ENCODE data around the gene SYT12. TPM values are rescaled to one million over a fixed set of nuclear protein-coding genes. Genes with fewer than 3 reads are reported as not detected.

SYT12 gene
- total and polyA plus RNA-seq, 9 of the 15 experiments (the other 6 are each of a cell fraction or from before 2014, with no cell fraction given), result 0.03 to 0.11 (median 0.03) TPM; not detected in 4

DNA sequence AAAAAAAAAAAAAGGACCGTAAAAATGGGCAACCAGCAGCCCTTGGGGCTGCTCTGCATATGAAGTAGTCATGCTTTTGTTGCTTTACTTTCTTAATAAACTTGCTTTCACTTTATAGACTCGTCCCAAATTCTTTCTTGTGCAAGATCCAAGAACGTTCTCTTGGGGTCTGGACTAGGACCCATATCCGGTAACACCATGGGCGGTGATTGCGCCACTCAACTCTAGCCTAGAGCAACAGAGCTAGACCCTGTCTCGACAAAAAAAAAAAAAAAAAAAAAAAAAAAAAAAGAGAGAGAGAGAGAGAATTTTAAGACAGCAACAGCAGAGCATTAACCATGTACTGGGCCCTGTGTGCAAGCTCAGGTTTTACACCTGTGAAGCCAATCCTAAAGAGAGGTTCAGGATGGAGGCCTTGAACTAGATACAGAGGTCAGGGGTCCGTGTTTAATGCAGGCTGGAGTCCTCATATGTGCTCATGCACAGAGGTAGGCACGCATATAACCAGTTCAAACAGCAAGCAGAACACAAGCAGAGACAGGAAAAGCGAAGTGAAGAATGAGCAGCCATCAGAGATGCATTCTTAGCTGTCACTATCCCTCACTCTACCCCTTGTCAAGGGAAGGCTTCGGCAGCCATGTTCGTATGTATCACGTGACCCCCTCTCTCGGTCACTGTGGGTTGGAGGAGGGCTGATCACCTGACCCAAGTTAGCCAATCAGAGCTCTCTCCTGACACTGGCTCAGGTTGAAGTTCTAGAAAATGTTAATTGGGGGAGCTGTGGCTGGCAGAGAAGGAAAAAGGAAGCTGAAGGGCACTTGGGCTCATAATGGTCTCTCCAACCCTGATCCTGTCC lies 16.7 kb upstream of the SYT12 start (continued):
- TF ChIP-seq, protein P1, sequence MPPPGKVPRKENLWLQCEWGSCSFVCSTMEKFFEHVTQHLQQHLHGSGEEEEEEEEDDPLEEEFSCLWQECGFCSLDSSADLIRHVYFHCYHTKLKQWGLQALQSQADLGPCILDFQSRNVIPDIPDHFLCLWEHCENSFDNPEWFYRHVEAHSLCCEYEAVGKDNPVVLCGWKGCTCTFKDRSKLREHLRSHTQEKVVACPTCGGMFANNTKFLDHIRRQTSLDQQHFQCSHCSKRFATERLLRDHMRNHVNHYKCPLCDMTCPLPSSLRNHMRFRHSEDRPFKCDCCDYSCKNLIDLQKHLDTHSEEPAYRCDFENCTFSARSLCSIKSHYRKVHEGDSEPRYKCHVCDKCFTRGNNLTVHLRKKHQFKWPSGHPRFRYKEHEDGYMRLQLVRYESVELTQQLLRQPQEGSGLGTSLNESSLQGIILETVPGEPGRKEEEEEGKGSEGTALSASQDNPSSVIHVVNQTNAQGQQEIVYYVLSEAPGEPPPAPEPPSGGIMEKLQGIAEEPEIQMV (tag; conservative IDR thresholded peaks at IDR 0.05; ENCODE audit: low read depth), result no peak
- no peak for TF ChIP-seq HDAC2 (IDR thresholded peaks at IDR 0.05)
- TF ChIP-seq ZBTB11 (CRISPR knock-in tag; IDR thresholded peaks at IDR 0.05), result no peak
- peak; percentile 54 for TF ChIP-seq HCFC1 (IDR thresholded peaks at IDR 0.05; ENCODE audit: low read depth, low read length)
- TF ChIP-seq SP1 (CRISPR knock-in tag; IDR thresholded peaks at IDR 0.05), result no peak
- TF ChIP-seq ZNF57 (CRISPR knock-in tag; IDR thresholded peaks at IDR 0.05), result no peak
- peak; percentile 75 for TF ChIP-seq FOS (IDR thresholded peaks at IDR 0.05; ENCODE audit: extremely low read depth, insufficient read length)
- TF ChIP-seq ID3 (CRISPR knock-in tag; IDR thresholded peaks at IDR 0.05), result no peak
- TF ChIP-seq ID3 (tag; IDR thresholded peaks at IDR 0.05), result peak; percentile 63; the same call in 1 of the 2 replicates
- no peak for TF ChIP-seq HNRNPK (IDR thresholded peaks at IDR 0.05; ENCODE audit: low read depth, low read length, poor library complexity, severe bottlenecking)
- TF ChIP-seq TSC22D4 (tag; IDR thresholded peaks at IDR 0.05), result no peak
- TF ChIP-seq, protein P2, sequence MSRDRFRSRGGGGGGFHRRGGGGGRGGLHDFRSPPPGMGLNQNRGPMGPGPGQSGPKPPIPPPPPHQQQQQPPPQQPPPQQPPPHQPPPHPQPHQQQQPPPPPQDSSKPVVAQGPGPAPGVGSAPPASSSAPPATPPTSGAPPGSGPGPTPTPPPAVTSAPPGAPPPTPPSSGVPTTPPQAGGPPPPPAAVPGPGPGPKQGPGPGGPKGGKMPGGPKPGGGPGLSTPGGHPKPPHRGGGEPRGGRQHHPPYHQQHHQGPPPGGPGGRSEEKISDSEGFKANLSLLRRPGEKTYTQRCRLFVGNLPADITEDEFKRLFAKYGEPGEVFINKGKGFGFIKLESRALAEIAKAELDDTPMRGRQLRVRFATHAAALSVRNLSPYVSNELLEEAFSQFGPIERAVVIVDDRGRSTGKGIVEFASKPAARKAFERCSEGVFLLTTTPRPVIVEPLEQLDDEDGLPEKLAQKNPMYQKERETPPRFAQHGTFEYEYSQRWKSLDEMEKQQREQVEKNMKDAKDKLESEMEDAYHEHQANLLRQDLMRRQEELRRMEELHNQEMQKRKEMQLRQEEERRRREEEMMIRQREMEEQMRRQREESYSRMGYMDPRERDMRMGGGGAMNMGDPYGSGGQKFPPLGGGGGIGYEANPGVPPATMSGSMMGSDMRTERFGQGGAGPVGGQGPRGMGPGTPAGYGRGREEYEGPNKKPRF (IDR thresholded peaks at IDR 0.05; ENCODE audit: low read depth, low read length), result no peak
- no peak for TF ChIP-seq SMAD3 (CRISPR knock-in tag; conservative IDR thresholded peaks at IDR 0.05)
- no peak for TF ChIP-seq ATF1 (CRISPR knock-in tag; IDR thresholded peaks at IDR 0.05)
- 0 out of 2 replicates have a peak, but pooled peaks have one; percentile 20 for TF ChIP-seq ATF1 (tag; IDR thresholded peaks at IDR 0.05)
- TF ChIP-seq PHF20 (IDR thresholded peaks at IDR 0.05; ENCODE audit: partially characterized antibody), result peak; percentile 98
- TF ChIP-seq, protein P3, sequence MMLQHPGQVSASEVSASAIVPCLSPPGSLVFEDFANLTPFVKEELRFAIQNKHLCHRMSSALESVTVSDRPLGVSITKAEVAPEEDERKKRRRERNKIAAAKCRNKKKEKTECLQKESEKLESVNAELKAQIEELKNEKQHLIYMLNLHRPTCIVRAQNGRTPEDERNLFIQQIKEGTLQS (IDR thresholded peaks at IDR 0.05), result 0 out of 2 replicates have a peak, but pooled peaks have one; percentile 7
- TF ChIP-seq, protein P3 (CRISPR knock-in tag; conservative IDR thresholded peaks at IDR 0.05), result no peak

Data from K562 (cell line).